Activated CD4-positive, alpha-beta T cell treated with anti-CD3 and anti-CD28 coated beads, Interleukin-10, Interleukin-2, amounts not matched to agents 100 ng/mL and 50 ng/mL, durations not matched to agents 16 hours and 8 hours (primary cell): ENCODE measurements around the gene AOC2.

Source experiments
- DNase-seq: peaks from one replicate; pipeline ENCODE4 v3.0.0-alpha.2; 2020

The AOC2 gene

GRCh38 chr17:42844271-42844670 lies at the start of gene AOC2:
Gene AOC2 (plus strand): TSS chr17:42844580. CDS start chr17:42844627, 47 bp downstream.
- DNase-seq: no peak

GRCh38 chr17:42795061-42795460 lies 49.3 kb upstream of the AOC2 start:
- no peak for DNase-seq

GRCh38 chr17:42795465-42795864 lies 48.9 kb upstream of the AOC2 start:
- no peak for DNase-seq

GRCh38 chr17:42796066-42796758 lies 48.2 kb upstream of the AOC2 start:
- no peak for DNase-seq

- no peak for DNase-seq
These were observed 47.0 kb upstream of the AOC2 start for GRCh38 chr17:42797067-42798007.

GRCh38 chr17:42798011-42798382 lies 46.4 kb upstream of the AOC2 start:
- no peak for DNase-seq

- peak; percentile 92 for DNase-seq
These were observed 45.7 kb upstream of the AOC2 start, which contains the start of the genes CNTD1 and COA3 for GRCh38 chr17:42798383-42799380. Gene CNTD1 (plus strand): TSS chr17:42798861. CDS start chr17:42799068, 207 bp downstream. Gene COA3 (minus strand): TSS chr17:42798704. CDS start chr17:42798681, 23 bp downstream.

GRCh38 chr17:42803074-42803883 lies 41.1 kb upstream of the AOC2 start:
- DNase-seq: no peak

- no peak for DNase-seq
These were observed 39.4 kb upstream of the AOC2 start for GRCh38 chr17:42804918-42805367.

- no peak for DNase-seq
These were observed 38.1 kb upstream of the AOC2 start for GRCh38 chr17:42806249-42806648.

- no peak for DNase-seq
These were observed 35.1 kb upstream of the AOC2 start for GRCh38 chr17:42809250-42809649.

- DNase-seq: no peak
These were observed 29.6 kb upstream of the AOC2 start for GRCh38 chr17:42814633-42815399.

- DNase-seq: no peak
These were observed 26.5 kb upstream of the AOC2 start for GRCh38 chr17:42817866-42818265.

GRCh38 chr17:42818379-42818778 lies 26.0 kb upstream of the AOC2 start:
- no peak for DNase-seq

- peak; percentile 76 for DNase-seq
These were observed 24.3 kb upstream of the AOC2 start for GRCh38 chr17:42819939-42820535.

- no peak for DNase-seq
These were observed 23.2 kb upstream of the AOC2 start for GRCh38 chr17:42821176-42821575.

- no peak for DNase-seq
These were observed 16.9 kb upstream of the AOC2 start for GRCh38 chr17:42827472-42827871.

GRCh38 chr17:42830971-42831370 lies 13.4 kb upstream of the AOC2 start:
- no peak for DNase-seq

GRCh38 chr17:42832213-42832933 lies 12.0 kb upstream of the AOC2 start:
- no peak for DNase-seq
